A673 (cell line): Measurements from ENCODE around the gene TMEM114. TPM values are rescaled to one million over a fixed set of nuclear protein-coding genes. Genes with fewer than 3 reads are reported as not detected.

Source experiments
- BruUV-seq: library from RNA; stranded (reverse); fragments of 400-500 nt; replicated peaks from 2 replicates; lab custom pipeline; 2021; lab: Mats Ljungman, UMichigan
- CTCF ChIA-PET: fragments of 300-600 bp; sonication (Branson Sonifier 250); formaldehyde crosslinking; loops from one replicate; lab custom pipeline; 2022; ENCODE audit warnings: antibody characterized with exemption; lab: Charles Lee
- POLR2A ChIA-PET: fragments of 300-600 bp; sonication (Branson Sonifier 250); formaldehyde crosslinking; loops from one replicate; lab custom pipeline; 2022; ENCODE audit warnings: antibody characterized with exemption; ENCODE audit not compliant: low non-redundant PET; lab: Charles Lee
- DNase-seq: peaks from one replicate; pipeline ENCODE4 v3.0.0-alpha.2; 2015; ENCODE audit warnings: low spot score
- H3K27ac ChIP-seq: fragments of 200-600 bp; sonication (generic); 2 replicates; pipeline ENCODE4 v1.5.1; 2016; ENCODE audit warnings: mixed run types, low read depth, mild to moderate bottlenecking, mixed read lengths, antibody characterized with exemption, low read length; ENCODE audit not compliant: poor library complexity, severe bottlenecking
- H3K27me3 ChIP-seq: fragments of 200-600 bp; sonication (generic); replicated peaks from 2 replicates; pipeline ENCODE4 v1.6.1; 2017; ENCODE audit warnings: mixed run types, low read depth, mild to moderate bottlenecking, mixed read lengths, antibody characterized with exemption, low read length; ENCODE audit not compliant: insufficient read depth, poor library complexity
- H3K36me3 ChIP-seq: fragments of 200-600 bp; sonication (generic); 2 replicates; pipeline ENCODE4 v1.6.1; 2016; ENCODE audit warnings: mixed run types, mild to moderate bottlenecking, mixed read lengths, antibody characterized with exemption, low read length; ENCODE audit not compliant: insufficient read depth, poor library complexity, severe bottlenecking
- H3K4me1 ChIP-seq: fragments of 200-600 bp; sonication (generic); 2 replicates; pipeline ENCODE4 v1.6.1; 2017; ENCODE audit warnings: mixed run types, mild to moderate bottlenecking, mixed read lengths, antibody characterized with exemption, low read length; ENCODE audit not compliant: insufficient read depth, poor library complexity, severe bottlenecking
- H3K4me3 ChIP-seq: fragments of 200-600 bp; sonication (generic); 2 replicates; pipeline ENCODE4 v1.5.1; 2016; ENCODE audit warnings: low read depth, mixed run types, mild to moderate bottlenecking, mixed read lengths, low read length; ENCODE audit not compliant: poor library complexity, severe bottlenecking
- H3K9me3 ChIP-seq: fragments of 200-600 bp; sonication (generic); 2 replicates; pipeline ENCODE4 v1.6.1; 2016; ENCODE audit warnings: mixed run types, low read depth, mild to moderate bottlenecking, mixed read lengths, antibody characterized with exemption, low read length; ENCODE audit not compliant: poor library complexity, severe bottlenecking
- EZH2 ChIP-seq: fragments of 200-600 bp; sonication (generic); IDR thresholded peaks from 2 replicates; pipeline ENCODE4 v1.6.1; 2017; ENCODE audit warnings: borderline replicate concordance, low read depth, mild to moderate bottlenecking, mixed read lengths, antibody characterized with exemption, low read length; ENCODE audit not compliant: poor library complexity, severe bottlenecking
- intact Hi-C: fragments of 100-400 bp; cut with micrococcal nuclease; formaldehyde crosslinking; loops from one replicate; pipeline ENCODE4 v1.10.0; 2022; ENCODE audit not compliant: unreplicated experiment
- total RNA-seq: library from RNA; stranded (reverse); gene quantifications from 2 replicates; pipeline ENCODE4 v1.2.3, GENCODE V29; 2021
- TF ChIP-seq, protein P1 (sequence below): fragments of 300-800, 200-600 bp; sonication (generic); conservative IDR thresholded peaks from 2 replicates; pipeline ENCODE4 v1.5.1; 2017; ENCODE audit warnings: low read depth, mild to moderate bottlenecking, antibody characterized with exemption, low read length, moderate library complexity, mixed read lengths

TMEM114 gene
- total RNA-seq, 1 experiment from 2014 or later, result 0.86 TPM

DNA sequence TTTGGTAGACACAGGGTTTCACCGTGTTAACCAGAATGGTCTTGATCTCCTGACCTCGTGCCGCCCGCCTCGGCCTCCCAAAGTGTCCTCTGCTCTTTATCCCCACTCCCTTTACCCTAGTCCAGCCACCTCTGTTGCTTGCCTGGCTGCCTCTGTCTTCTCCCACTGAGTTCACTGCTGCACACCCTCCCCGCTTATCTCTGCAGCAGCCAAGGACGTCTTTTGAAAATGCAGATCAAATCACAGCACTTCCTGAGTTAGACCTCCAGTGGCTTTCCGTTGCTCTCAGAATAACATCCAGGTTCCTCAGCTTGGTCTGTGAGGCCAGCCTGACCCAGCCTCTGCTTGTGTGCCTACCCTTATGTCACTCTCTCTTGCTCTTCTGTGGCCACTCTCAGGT is 36.6 kb upstream of the TMEM114 start:
- H3K36me3 ChIP-seq, result peaks cover 75% of the 10 kb centered on the region
- peak overlapping the region; percentile 67 for H3K27ac ChIP-seq
- CTCF ChIA-PET, result interaction anchor here (0.7 kb wide), 1 partner anchor 11 kb away, joined by 4 read pairs; no protein-coding TSS in a partner anchor
- no peak for TF ChIP-seq EZH2
- TF ChIP-seq, protein P1, sequence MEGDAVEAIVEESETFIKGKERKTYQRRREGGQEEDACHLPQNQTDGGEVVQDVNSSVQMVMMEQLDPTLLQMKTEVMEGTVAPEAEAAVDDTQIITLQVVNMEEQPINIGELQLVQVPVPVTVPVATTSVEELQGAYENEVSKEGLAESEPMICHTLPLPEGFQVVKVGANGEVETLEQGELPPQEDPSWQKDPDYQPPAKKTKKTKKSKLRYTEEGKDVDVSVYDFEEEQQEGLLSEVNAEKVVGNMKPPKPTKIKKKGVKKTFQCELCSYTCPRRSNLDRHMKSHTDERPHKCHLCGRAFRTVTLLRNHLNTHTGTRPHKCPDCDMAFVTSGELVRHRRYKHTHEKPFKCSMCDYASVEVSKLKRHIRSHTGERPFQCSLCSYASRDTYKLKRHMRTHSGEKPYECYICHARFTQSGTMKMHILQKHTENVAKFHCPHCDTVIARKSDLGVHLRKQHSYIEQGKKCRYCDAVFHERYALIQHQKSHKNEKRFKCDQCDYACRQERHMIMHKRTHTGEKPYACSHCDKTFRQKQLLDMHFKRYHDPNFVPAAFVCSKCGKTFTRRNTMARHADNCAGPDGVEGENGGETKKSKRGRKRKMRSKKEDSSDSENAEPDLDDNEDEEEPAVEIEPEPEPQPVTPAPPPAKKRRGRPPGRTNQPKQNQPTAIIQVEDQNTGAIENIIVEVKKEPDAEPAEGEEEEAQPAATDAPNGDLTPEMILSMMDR, result no peak
- H3K9me3 ChIP-seq, result no peaks in the 10 kb centered on the region
- BruUV-seq, result no TSS peak
- H3K4me3 ChIP-seq, result no peak overlapping the region
- H3K4me1 ChIP-seq, result peaks cover 20% of the 10 kb centered on the region
- POLR2A ChIA-PET, result no interaction called here
- intact Hi-C loops, result no loop called here
- no peak for DNase-seq
- H3K27me3 ChIP-seq, result no peaks in the 10 kb centered on the region

DNA sequence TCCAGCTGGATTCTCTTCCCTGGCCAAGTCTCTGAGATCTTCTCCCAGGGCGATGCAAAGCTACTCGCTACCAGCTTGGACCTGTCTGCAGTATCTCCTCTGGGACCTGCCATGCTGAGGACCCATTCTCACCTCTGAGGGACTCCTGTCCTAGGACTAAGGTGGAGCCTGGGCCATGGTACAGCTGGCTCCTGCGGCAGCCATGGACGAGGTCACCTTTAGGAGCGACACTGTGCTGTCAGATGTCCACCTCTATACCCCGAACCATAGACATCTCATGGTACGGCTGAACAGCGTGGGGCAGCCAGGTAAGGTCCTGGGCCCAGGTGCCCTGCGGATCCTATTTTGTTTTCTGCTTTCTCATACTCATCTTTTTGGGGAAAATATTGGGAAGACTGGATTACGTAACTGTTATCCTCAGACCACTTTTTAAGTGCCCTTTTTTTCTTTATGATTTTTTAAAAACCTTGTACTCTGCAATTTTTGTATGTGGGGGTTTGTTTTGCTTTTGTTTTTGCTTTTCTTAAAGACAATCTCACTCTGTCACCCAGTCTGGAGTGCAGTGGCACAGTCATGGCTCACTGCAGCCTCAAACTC is 35.3 kb upstream of the TMEM114 start:
- Histone ChIP-seq H3K36me3 (peaks cover 62% of the 10 kb centered on the region), H3K4me3 (no peak overlapping the region), H3K9me3 (no peaks in the 10 kb centered on the region), H3K27me3 (no peaks in the 10 kb centered on the region), H3K4me1 (peaks cover 20% of the 10 kb centered on the region), H3K27ac (no peak overlapping the region)
- intact Hi-C loops, result no loop called here
- POLR2A ChIA-PET, result no interaction called here
- CTCF ChIA-PET, result no interaction called here
- DNase-seq, result no peak
- BruUV-seq, result no TSS peak
- TF ChIP-seq, protein P1, result no peak
- no peak for TF ChIP-seq EZH2

DNA sequence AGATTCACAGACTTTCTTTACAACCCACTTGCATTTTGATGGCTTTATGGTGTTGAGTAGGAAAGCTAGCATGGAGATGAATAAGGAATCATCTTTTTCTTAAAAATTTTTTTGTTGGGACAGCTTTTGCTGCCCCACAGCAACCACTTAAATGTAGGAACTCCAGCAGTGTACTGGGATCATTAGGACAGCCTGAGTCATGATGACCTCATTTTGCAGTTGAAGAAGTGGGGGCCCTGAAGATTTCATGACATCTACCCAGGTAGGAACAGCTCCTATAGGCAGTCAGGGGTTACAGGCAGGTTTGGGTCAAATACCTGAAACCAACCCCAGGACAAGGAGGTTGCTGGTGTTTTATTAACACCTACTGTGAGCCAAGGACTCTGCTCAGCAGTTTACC is 33.3 kb upstream of the TMEM114 start:
- POLR2A ChIA-PET, result no interaction called here
- intact Hi-C loops, result no loop called here
- DNase-seq, result no peak
- peaks cover 42% of the 10 kb centered on the region for H3K36me3 ChIP-seq
- no peaks in the 10 kb centered on the region for H3K9me3 ChIP-seq
- CTCF ChIA-PET, result no interaction called here
- TF ChIP-seq, protein P1, result no peak
- TF ChIP-seq EZH2, result no peak
- no peaks in the 10 kb centered on the region for H3K27me3 ChIP-seq
- no TSS peak for BruUV-seq
- H3K4me1 ChIP-seq, result peaks cover 20% of the 10 kb centered on the region
- H3K27ac ChIP-seq, result peak overlapping the region; percentile 93
- peak overlapping the region; percentile 90 for H3K4me3 ChIP-seq
